GM12878 (cell line): ENCODE results near the gene FKBP8.

Experiments used
- KDM1A ChIP-seq: fragments of 200-600 bp; sonication (generic); IDR thresholded peaks from 2 replicates; pipeline ENCODE4 v1.6.1; 2016; ENCODE audit warnings: borderline replicate concordance
- TF ChIP-seq, protein P1 (sequence below): fragments of 450-650 bp; IDR thresholded peaks from 2 replicates; pipeline ENCODE4 v1.6.1; 2016; ENCODE audit warnings: mild to moderate bottlenecking

- TF ChIP-seq, protein P1, sequence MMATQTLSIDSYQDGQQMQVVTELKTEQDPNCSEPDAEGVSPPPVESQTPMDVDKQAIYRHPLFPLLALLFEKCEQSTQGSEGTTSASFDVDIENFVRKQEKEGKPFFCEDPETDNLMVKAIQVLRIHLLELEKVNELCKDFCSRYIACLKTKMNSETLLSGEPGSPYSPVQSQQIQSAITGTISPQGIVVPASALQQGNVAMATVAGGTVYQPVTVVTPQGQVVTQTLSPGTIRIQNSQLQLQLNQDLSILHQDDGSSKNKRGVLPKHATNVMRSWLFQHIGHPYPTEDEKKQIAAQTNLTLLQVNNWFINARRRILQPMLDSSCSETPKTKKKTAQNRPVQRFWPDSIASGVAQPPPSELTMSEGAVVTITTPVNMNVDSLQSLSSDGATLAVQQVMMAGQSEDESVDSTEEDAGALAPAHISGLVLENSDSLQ, result no peak
- TF ChIP-seq KDM1A, result no peak
These were observed 44.2 kb downstream of the FKBP8 start for GRCh38 chr19:18499055-18499775.
